GM23338 (cell line): ENCODE measurements around the gene THOC7. TPM values are rescaled to one million over a fixed set of nuclear protein-coding genes. Genes with fewer than 3 reads are reported as not detected.

Source experiments
- ATAC-seq: fragments of 200-7000 bp; cut with Tn5 transposase; 3 replicates; pipeline ENCODE4 v1.9.1; 2020
- DNase-seq: peaks from one replicate; pipeline ENCODE4 v3.0.0-alpha.2; 2015; ENCODE audit warnings: low spot score
- H2AFZ ChIP-seq: fragments of 200-600 bp; sonication (generic); 2 replicates; pipeline ENCODE4 v1.8.0; 2016; ENCODE audit warnings: antibody characterized with exemption, mild to moderate bottlenecking, moderate library complexity
- H3F3A ChIP-seq: fragments of 200-600 bp; sonication (generic); replicated peaks from 2 replicates; pipeline ENCODE4 v1.8.0; 2017; ENCODE audit warnings: antibody characterized with exemption, mixed run types, low read depth
- H3K27ac ChIP-seq: fragments of 200-600 bp; sonication (generic); 2 replicates; pipeline ENCODE4 v1.6.1; 2016; ENCODE audit warnings: low read depth
- H3K27me3 ChIP-seq: fragments of 200-600 bp; sonication (generic); 2 replicates; pipeline ENCODE4 v1.8.0; 2016; ENCODE audit warnings: mild to moderate bottlenecking, mixed run types, moderate library complexity; ENCODE audit not compliant: insufficient read depth
- H3K36me3 ChIP-seq: fragments of 200-600 bp; sonication (generic); 2 replicates; pipeline ENCODE4 v1.8.0; 2016; ENCODE audit warnings: mild to moderate bottlenecking; ENCODE audit not compliant: insufficient read depth
- H3K4me1 ChIP-seq: fragments of 200-600 bp; sonication (generic); 2 replicates; pipeline ENCODE4 v1.8.0; 2016; ENCODE audit warnings: mild to moderate bottlenecking, moderate library complexity; ENCODE audit not compliant: insufficient read depth
- H3K4me2 ChIP-seq: fragments of 200-600 bp; sonication (generic); 2 replicates; pipeline ENCODE4 v1.7.1; 2017; ENCODE audit warnings: mixed run types
- H3K4me3 ChIP-seq: fragments of 200-600 bp; sonication (generic); 2 replicates; pipeline ENCODE4 v1.6.1; 2016; ENCODE audit warnings: mixed run types
- H3K79me2 ChIP-seq: fragments of 200-600 bp; sonication (generic); replicated peaks from 2 replicates; pipeline ENCODE4 v1.8.0; 2017; ENCODE audit warnings: mild to moderate bottlenecking; ENCODE audit not compliant: insufficient read depth
- H3K9me2 ChIP-seq: fragments of 200-600 bp; sonication (generic); 2 replicates; pipeline ENCODE4 v1.8.0; 2017; ENCODE audit not compliant: insufficient read depth
- H4K20me1 ChIP-seq: fragments of 200-600 bp; sonication (generic); replicated peaks from 2 replicates; pipeline ENCODE4 v1.8.0; 2017; ENCODE audit warnings: mild to moderate bottlenecking; ENCODE audit not compliant: insufficient read depth
- H3K27ac Mint-ChIP-seq: 2 replicates; pipeline ENCODE4 v1.8.0; 2020; ENCODE audit warnings: inconsistent platforms, mild to moderate bottlenecking, moderate library complexity, mixed read lengths
- H3K27me3 Mint-ChIP-seq: 3 replicates; pipeline ENCODE4 v1.8.0; 2022; ENCODE audit warnings: low read depth, mild to moderate bottlenecking, moderate library complexity, mixed read lengths, inconsistent platforms; ENCODE audit not compliant: insufficient read depth, poor library complexity
- H3K36me3 Mint-ChIP-seq: 3 replicates; pipeline ENCODE4 v1.8.0; 2021; ENCODE audit warnings: low read depth, mild to moderate bottlenecking, inconsistent platforms, moderate library complexity, mixed read lengths
- H3K4me1 Mint-ChIP-seq: 3 replicates; pipeline ENCODE4 v1.8.0; 2020; ENCODE audit warnings: mild to moderate bottlenecking, inconsistent platforms, mixed read lengths
- H3K4me3 Mint-ChIP-seq: 3 replicates; pipeline ENCODE4 v1.8.0; 2021; ENCODE audit warnings: moderate library complexity, mild to moderate bottlenecking, inconsistent platforms, mixed read lengths
- H3K9me3 Mint-ChIP-seq: 3 replicates; pipeline ENCODE4 v1.8.0; 2020; ENCODE audit warnings: moderate library complexity, mild to moderate bottlenecking, inconsistent platforms, mixed read lengths
- EZH2 ChIP-seq: fragments of 200-600 bp; sonication (generic); IDR thresholded peaks from one replicate; pipeline ENCODE4 v1.8.0; 2017; ENCODE audit warnings: antibody characterized with exemption, mild to moderate bottlenecking, low read depth; ENCODE audit not compliant: unreplicated experiment
- STAT1 ChIP-seq: IDR thresholded peaks from one replicate; pipeline ENCODE4 v1.6.1; 2016; ENCODE audit warnings: antibody characterized with exemption; ENCODE audit not compliant: unreplicated experiment
- ZNF331 ChIP-seq: fragments of 250-450 bp; sonication (Bioruptor Pico); IDR thresholded peaks from 2 replicates; pipeline ENCODE4 v1.5.0; 2020; ENCODE audit warnings: low read depth, mild to moderate bottlenecking, moderate library complexity
- polyA plus RNA-seq: library from polyadenylated mRNA; unstranded; fragments of >200 nt; fragmentation: Nextera tagmentation; extraction: Ambion mirVana; gene quantifications from 2 replicates; pipeline ENCODE4 v1.2.1, GENCODE V29; 2016
- total RNA-seq: library from RNA; depleted of rRNA; stranded (reverse); fragments of >200 nt; shearing (Covaris generic); gene quantifications from 2 replicates; pipeline ENCODE4 v1.2.3, GENCODE V29; 2014
- TF ChIP-seq, protein P1 (sequence below): fragments of 250-450 bp; sonication (Bioruptor Pico); IDR thresholded peaks from 2 replicates; pipeline ENCODE4 v1.5.0; 2020; ENCODE audit warnings: mild to moderate bottlenecking, moderate library complexity
- TF ChIP-seq, protein P2 (sequence below): IDR thresholded peaks from one replicate; pipeline ENCODE4 v1.6.1; 2018; ENCODE audit warnings: antibody characterized with exemption; ENCODE audit not compliant: unreplicated experiment

Gene THOC7
- total and polyA plus RNA-seq, 2 experiments from 2014 or later: 53.9 to 166 TPM

DNA sequence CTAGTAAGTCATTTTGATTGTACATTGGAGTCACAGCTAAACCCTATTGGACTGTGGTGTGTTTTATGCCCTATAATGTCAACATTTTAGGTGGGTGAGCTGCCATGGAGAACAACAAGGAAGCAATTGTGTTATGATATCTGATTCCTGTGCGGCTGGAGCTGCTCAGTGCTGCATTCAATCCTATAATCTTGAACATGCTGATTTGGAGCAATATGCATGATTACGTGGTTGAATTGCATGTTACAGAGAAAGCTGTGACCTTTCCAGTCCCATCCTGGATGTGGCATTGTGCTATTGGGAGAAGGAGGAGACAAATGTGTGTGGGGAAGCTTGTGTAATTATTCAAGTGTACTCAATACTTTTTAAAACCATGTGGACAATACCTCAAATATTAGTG, 64.7 kb downstream of the THOC7 start (continued):
- TF ChIP-seq, protein P1, sequence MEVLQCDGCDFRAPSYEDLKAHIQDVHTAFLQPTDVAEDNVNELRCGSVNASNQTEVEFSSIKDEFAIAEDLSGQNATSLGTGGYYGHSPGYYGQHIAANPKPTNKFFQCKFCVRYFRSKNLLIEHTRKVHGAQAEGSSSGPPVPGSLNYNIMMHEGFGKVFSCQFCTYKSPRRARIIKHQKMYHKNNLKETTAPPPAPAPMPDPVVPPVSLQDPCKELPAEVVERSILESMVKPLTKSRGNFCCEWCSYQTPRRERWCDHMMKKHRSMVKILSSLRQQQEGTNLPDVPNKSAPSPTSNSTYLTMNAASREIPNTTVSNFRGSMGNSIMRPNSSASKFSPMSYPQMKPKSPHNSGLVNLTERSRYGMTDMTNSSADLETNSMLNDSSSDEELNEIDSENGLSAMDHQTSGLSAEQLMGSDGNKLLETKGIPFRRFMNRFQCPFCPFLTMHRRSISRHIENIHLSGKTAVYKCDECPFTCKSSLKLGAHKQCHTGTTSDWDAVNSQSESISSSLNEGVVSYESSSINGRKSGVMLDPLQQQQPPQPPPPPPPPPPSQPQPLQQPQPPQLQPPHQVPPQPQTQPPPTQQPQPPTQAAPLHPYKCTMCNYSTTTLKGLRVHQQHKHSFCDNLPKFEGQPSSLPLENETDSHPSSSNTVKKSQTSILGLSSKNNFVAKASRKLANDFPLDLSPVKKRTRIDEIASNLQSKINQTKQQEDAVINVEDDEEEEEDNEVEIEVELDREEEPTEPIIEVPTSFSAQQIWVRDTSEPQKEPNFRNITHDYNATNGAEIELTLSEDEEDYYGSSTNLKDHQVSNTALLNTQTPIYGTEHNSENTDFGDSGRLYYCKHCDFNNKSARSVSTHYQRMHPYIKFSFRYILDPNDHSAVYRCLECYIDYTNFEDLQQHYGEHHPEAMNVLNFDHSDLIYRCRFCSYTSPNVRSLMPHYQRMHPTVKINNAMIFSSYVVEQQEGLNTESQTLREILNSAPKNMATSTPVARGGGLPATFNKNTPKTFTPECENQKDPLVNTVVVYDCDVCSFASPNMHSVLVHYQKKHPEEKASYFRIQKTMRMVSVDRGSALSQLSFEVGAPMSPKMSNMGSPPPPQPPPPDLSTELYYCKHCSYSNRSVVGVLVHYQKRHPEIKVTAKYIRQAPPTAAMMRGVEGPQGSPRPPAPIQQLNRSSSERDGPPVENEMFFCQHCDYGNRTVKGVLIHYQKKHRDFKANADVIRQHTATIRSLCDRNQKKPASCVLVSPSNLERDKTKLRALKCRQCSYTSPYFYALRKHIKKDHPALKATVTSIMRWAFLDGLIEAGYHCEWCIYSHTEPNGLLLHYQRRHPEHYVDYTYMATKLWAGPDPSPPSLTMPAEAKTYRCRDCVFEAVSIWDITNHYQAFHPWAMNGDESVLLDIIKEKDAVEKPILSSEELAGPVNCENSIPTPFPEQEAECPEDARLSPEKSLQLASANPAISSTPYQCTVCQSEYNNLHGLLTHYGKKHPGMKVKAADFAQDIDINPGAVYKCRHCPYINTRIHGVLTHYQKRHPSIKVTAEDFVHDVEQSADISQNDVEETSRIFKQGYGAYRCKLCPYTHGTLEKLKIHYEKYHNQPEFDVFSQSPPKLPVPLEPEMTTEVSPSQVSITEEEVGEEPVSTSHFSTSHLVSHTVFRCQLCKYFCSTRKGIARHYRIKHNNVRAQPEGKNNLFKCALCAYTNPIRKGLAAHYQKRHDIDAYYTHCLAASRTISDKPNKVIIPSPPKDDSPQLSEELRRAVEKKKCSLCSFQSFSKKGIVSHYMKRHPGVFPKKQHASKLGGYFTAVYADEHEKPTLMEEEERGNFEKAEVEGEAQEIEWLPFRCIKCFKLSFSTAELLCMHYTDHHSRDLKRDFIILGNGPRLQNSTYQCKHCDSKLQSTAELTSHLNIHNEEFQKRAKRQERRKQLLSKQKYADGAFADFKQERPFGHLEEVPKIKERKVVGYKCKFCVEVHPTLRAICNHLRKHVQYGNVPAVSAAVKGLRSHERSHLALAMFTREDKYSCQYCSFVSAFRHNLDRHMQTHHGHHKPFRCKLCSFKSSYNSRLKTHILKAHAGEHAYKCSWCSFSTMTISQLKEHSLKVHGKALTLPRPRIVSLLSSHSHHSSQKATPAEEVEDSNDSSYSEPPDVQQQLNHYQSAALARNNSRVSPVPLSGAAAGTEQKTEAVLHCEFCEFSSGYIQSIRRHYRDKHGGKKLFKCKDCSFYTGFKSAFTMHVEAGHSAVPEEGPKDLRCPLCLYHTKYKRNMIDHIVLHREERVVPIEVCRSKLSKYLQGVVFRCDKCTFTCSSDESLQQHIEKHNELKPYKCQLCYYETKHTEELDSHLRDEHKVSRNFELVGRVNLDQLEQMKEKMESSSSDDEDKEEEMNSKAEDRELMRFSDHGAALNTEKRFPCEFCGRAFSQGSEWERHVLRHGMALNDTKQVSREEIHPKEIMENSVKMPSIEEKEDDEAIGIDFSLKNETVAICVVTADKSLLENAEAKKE: no peak

DNA sequence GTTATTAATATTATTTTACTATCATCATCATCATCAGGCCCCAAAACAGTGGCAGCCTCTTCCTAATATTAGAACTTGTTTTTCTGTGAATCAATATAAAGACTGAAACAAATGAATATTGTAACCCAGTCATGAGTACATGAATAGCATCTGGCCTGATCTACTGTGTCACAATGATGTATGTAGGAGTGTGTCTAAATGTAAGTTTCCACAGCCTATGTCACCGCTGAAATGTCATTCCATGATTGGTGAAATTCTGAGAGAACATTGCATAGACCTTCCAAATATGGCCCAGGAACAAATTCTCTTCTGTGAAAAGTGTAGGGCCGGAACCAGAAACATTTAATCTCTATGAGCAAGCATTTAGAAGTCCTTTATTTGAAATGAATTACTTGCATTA, 65.1 kb downstream of the THOC7 start:
- Histone ChIP-seq H3K27ac (no peak overlapping the region), H3F3A (no peaks in the 10 kb centered on the region), H4K20me1 (no peaks in the 10 kb centered on the region), H3K27me3 (no peaks in the 10 kb centered on the region), H3K4me1 (no peaks in the 10 kb centered on the region), H3K79me2 (no peaks in the 10 kb centered on the region), H3K4me2 (no peak overlapping the region), H3K4me3 (no peak overlapping the region), H3K36me3 (no peaks in the 10 kb centered on the region), H2AFZ (no peak overlapping the region), H3K9me2 (peaks cover 2% of the 10 kb centered on the region; the same call in 1 of the 2 replicates)
- DNase-seq (no peak), ATAC-seq (no peak)
- no peaks in the 10 kb centered on the region for H3K9me3 Mint-ChIP-seq
- H3K4me1 Mint-ChIP-seq: no peaks in the 10 kb centered on the region
- no peak overlapping the region for H3K4me3 Mint-ChIP-seq
- no peak overlapping the region for H3K27ac Mint-ChIP-seq
- no peaks in the 10 kb centered on the region for H3K27me3 Mint-ChIP-seq
- no peaks in the 10 kb centered on the region for H3K36me3 Mint-ChIP-seq
- TF ChIP-seq STAT1 (no peak), EZH2 (no peak), ZNF331 (CRISPR knock-in tag) (no peak)
- TF ChIP-seq, protein P1: no peak
- TF ChIP-seq, protein P2, sequence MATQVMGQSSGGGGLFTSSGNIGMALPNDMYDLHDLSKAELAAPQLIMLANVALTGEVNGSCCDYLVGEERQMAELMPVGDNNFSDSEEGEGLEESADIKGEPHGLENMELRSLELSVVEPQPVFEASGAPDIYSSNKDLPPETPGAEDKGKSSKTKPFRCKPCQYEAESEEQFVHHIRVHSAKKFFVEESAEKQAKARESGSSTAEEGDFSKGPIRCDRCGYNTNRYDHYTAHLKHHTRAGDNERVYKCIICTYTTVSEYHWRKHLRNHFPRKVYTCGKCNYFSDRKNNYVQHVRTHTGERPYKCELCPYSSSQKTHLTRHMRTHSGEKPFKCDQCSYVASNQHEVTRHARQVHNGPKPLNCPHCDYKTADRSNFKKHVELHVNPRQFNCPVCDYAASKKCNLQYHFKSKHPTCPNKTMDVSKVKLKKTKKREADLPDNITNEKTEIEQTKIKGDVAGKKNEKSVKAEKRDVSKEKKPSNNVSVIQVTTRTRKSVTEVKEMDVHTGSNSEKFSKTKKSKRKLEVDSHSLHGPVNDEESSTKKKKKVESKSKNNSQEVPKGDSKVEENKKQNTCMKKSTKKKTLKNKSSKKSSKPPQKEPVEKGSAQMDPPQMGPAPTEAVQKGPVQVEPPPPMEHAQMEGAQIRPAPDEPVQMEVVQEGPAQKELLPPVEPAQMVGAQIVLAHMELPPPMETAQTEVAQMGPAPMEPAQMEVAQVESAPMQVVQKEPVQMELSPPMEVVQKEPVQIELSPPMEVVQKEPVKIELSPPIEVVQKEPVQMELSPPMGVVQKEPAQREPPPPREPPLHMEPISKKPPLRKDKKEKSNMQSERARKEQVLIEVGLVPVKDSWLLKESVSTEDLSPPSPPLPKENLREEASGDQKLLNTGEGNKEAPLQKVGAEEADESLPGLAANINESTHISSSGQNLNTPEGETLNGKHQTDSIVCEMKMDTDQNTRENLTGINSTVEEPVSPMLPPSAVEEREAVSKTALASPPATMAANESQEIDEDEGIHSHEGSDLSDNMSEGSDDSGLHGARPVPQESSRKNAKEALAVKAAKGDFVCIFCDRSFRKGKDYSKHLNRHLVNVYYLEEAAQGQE: no peak
